A549 (cell line): ENCODE measurements around the gene PLAC1. TPM values are rescaled to one million over a fixed set of nuclear protein-coding genes. Genes with fewer than 3 reads are reported as not detected.

Experiments
- ATAC-seq, 2 experiments: fragments of 200-7000 bp in 1 of 2; fragments of >200 bp in 1 of 2; cut with Nextera tagmentation in 1 of 2; cut with Tn5 transposase in 1 of 2; 3 replicates each; pipeline versions ENCODE4 v1.8.0 to v1.9.1; 2018 to 2020; ENCODE audit warnings: mild to moderate bottlenecking in 1 of 2, moderate library complexity in 1 of 2
- CTCF ChIA-PET: fragments of 300-600 bp; sonication (Branson Sonifier 250); formaldehyde crosslinking; extraction: SDS; loops from one replicate; lab custom pipeline; 2021; ENCODE audit warnings: antibody characterized with exemption, inconsistent platforms; lab: Yijun Ruan, JAX
- POLR2A ChIA-PET: fragments of 350-600 bp; formaldehyde crosslinking; extraction: SDS; loops from one replicate; lab custom pipeline; 2021; ENCODE audit warnings: antibody characterized with exemption, inconsistent platforms; lab: Yijun Ruan, JAX
- DNase-seq, 2 experiments: peaks; one replicate each; pipeline versions ENCODE4 v3.0.0 to v3.0.0-alpha.2; 2011 to 2016; ENCODE audit warnings: low read depth in 1 of 2, low spot score in 1 of 2
- FAIRE-seq: peaks from 2 replicates; lab custom pipeline; 2011; peaks lifted over from hg19 to GRCh38; lab: Jason Lieb, UNC
- H3K27ac ChIP-seq, 2 experiments: fragments of >200 bp; sonication (Bioruptor Twin); formaldehyde crosslinking; 3 replicates each; pipeline ENCODE4 v1.5.1; 2016 to 2017
- H3K4me1 ChIP-seq: fragments of >200 bp; sonication (Bioruptor Twin); formaldehyde crosslinking; 3 replicates; pipeline ENCODE4 v1.6.1; 2016
- H3K4me2 ChIP-seq: fragments of >200 bp; sonication (Bioruptor Twin); formaldehyde crosslinking; 3 replicates; pipeline ENCODE4 v1.6.1; 2016
- H3K4me3 ChIP-seq: fragments of >200 bp; sonication (Bioruptor Twin); formaldehyde crosslinking; 3 replicates; pipeline ENCODE4 v1.5.1; 2016
- H3K9me3 ChIP-seq: fragments of >200 bp; sonication (Bioruptor Twin); formaldehyde crosslinking; 3 replicates; pipeline ENCODE4 v1.6.1; 2016
- BHLHE40 ChIP-seq: IDR thresholded peaks from 2 replicates; pipeline ENCODE4 v1.6.1; 2012; ENCODE audit warnings: low read depth, low read length, inconsistent platforms
- CBX2 ChIP-seq: fragments of 200-600 bp; sonication (generic); IDR thresholded peaks from 2 replicates; pipeline ENCODE4 v1.6.1; 2016; ENCODE audit warnings: low read depth, mild to moderate bottlenecking, borderline replicate concordance
- CEBPB ChIP-seq, 2 experiments: fragments of >200 bp in 1 of 2; sonication (Bioruptor Twin) in 1 of 2; formaldehyde crosslinking in 1 of 2; IDR thresholded peaks; 2 replicates each; pipeline ENCODE4 v1.6.1; 2012 to 2016
- CHD2 ChIP-seq: fragments of 150-350 bp; IDR thresholded peaks from 2 replicates; pipeline ENCODE4 v1.6.1; 2014; ENCODE audit warnings: low read length; ENCODE audit not compliant: partially characterized antibody
- CHD4 ChIP-seq: fragments of 200-600 bp; sonication (generic); IDR thresholded peaks from 2 replicates; pipeline ENCODE4 v1.6.1; 2016; ENCODE audit warnings: antibody characterized with exemption, mild to moderate bottlenecking, borderline replicate concordance
- EHMT2 ChIP-seq: fragments of 200-600 bp; sonication (generic); IDR thresholded peaks from 2 replicates; pipeline ENCODE4 v1.6.1; 2016; ENCODE audit warnings: antibody characterized with exemption, low read depth, mild to moderate bottlenecking, moderate library complexity
- ESRRA ChIP-seq: fragments of 150-350 bp; IDR thresholded peaks from 2 replicates; pipeline ENCODE4 v1.6.1; 2014; ENCODE audit warnings: mild to moderate bottlenecking, low read length, borderline replicate concordance
- FOSB ChIP-seq: fragments of 250-450 bp; sonication (Bioruptor Pico); IDR thresholded peaks from 2 replicates; pipeline ENCODE4 v1.5.0; 2020; ENCODE audit warnings: mild to moderate bottlenecking, moderate library complexity
- GATA3 ChIP-seq: IDR thresholded peaks from 2 replicates; pipeline ENCODE4 v1.6.1; 2012; ENCODE audit warnings: borderline replicate concordance
- HOXA7 ChIP-seq: fragments of 250-450 bp; sonication (Bioruptor Pico); IDR thresholded peaks from 2 replicates; pipeline ENCODE4 v1.5.0; 2020; ENCODE audit warnings: mild to moderate bottlenecking, moderate library complexity
- MYC ChIP-seq: IDR thresholded peaks from 2 replicates; pipeline ENCODE4 v1.6.1; 2012; ENCODE audit warnings: mild to moderate bottlenecking, inconsistent platforms, low read length, improper control_type of control experiment, borderline replicate concordance
- NPAS2 ChIP-seq: fragments of 250-450 bp; sonication (Bioruptor Pico); IDR thresholded peaks from 2 replicates; pipeline ENCODE4 v1.8.0; 2022; ENCODE audit warnings: mild to moderate bottlenecking, moderate library complexity, borderline replicate concordance
- NR3C1 ChIP-seq: fragments of >200 bp; sonication (Bioruptor Twin); formaldehyde crosslinking; IDR thresholded peaks from 3 replicates; pipeline ENCODE4 v1.6.1; 2017
- RARB ChIP-seq: fragments of 250-450 bp; sonication (Bioruptor Pico); IDR thresholded peaks from 2 replicates; pipeline ENCODE4 v1.8.0; 2021; ENCODE audit warnings: mild to moderate bottlenecking, moderate library complexity
- RNF2 ChIP-seq: fragments of 200-600 bp; sonication (generic); IDR thresholded peaks from 2 replicates; pipeline ENCODE4 v1.6.1; 2016; ENCODE audit warnings: low read depth, mild to moderate bottlenecking, antibody characterized with exemption, moderate library complexity, borderline replicate concordance
- TP53 ChIP-seq: fragments of 250-450 bp; sonication (Bioruptor Pico); IDR thresholded peaks from 2 replicates; pipeline ENCODE4 v1.5.0; 2021; ENCODE audit warnings: mild to moderate bottlenecking, moderate library complexity
- ZFP36 ChIP-seq: fragments of 450-650 bp; IDR thresholded peaks from 2 replicates; pipeline ENCODE4 v1.6.1; 2014; ENCODE audit warnings: borderline replicate concordance; ENCODE audit not compliant: partially characterized antibody
- ZNF302 ChIP-seq: fragments of 250-450 bp; sonication (Bioruptor Pico); IDR thresholded peaks from 2 replicates; pipeline ENCODE4 v1.9.0; 2021; ENCODE audit warnings: inconsistent platforms, mild to moderate bottlenecking, moderate library complexity
- WGBS: methylation state at CpG from one replicate; pipeline ENCODE4 v1.1.6; 2017; ENCODE audit errors: missing lambda C conversion rate; 5-methylcytosine and 5-hydroxymethylcytosine counted together
- polyA plus RNA-seq, 4 experiments: library from polyadenylated mRNA; depleted of rRNA in 3 of 4; stranded (reverse); fragments of >200 nt; fragmentation: RNase III in 1 of 4; extraction: RNeasy Plus Mini Kit Qiagen cat#74134 plus additional on column Dnase treatment in 1 of 4; gene quantifications; 2 replicates in 3 of 4; 3 replicates in 1 of 4; pipeline ENCODE4 v1.2.3, GENCODE V29; 2011 to 2017
- TF ChIP-seq, protein P1 (sequence below): fragments of 200-600 bp; sonication (generic); IDR thresholded peaks from 2 replicates; pipeline ENCODE4 v1.6.1; 2016; ENCODE audit warnings: antibody characterized with exemption, mild to moderate bottlenecking, moderate library complexity
- TF ChIP-seq, protein P2 (sequence below): fragments of 250-450 bp; sonication (Bioruptor Pico); IDR thresholded peaks from 2 replicates; pipeline ENCODE4 v1.5.0; 2020; ENCODE audit warnings: low read depth, mild to moderate bottlenecking, moderate library complexity
- TF ChIP-seq, protein P3 (sequence below): fragments of 450-650 bp; IDR thresholded peaks from 2 replicates; pipeline ENCODE4 v1.6.1; 2014; ENCODE audit warnings: antibody characterized with exemption
- TF ChIP-seq, protein P4 (sequence below): IDR thresholded peaks from 2 replicates; pipeline ENCODE4 v1.6.1; 2012

Gene PLAC1
- polyA plus RNA-seq, 2 of the 4 experiments (the other 2 are of a cell fraction), result 0.79 to 2.6 TPM

DNA sequence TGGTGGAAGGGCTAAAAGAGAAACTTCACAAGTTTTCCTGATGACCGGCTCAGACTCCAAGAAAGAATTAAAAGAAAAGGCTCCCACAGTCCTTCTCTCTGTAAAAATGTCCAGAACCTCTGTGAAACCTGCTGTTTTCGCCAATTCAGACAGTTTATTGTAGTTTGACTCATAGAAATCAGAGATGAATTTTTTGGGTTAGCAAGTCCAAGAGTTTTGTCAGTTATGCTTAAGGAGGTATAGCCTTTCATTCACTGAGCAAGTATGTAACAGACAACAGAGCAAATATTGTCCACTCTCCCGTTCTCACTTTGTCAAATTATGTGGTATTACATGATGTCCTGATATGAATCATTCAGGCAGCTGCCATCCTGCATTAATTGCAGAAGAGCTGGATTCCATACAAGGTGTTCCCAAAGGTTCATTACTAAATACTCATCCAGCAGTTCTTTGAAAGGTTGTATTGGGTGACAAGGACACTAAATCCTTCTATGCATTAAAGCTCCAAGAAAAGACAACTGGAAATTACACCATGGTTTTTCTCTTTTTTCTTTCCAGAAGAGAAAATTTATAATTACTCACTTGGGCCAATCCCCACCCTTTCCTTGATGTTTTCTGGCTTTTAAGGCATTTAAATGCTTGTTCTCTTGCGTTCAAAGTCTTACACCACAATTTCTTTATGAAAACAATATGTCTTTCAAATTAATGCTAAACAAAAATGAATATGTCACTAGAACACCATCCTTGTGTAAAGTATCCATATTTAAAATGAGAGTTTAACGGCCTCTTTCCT lies 30.0 kb upstream of the PLAC1 start:
- ATAC-seq, result no peak
- 75% methylated on average over 5 of the region's 5 CpGs for WGBS
- H3K27ac ChIP-seq, result peak overlapping the region; percentile 64 to 72
- CTCF ChIA-PET, result no interaction called here
- H3K4me3 ChIP-seq, result no peak overlapping the region
- POLR2A ChIA-PET, result interaction anchor here (0.6 kb wide), 1 partner anchor 88 kb away, joined by 3 read pairs; no protein-coding TSS in a partner anchor
- DNase-seq, result no peak
- peak; percentile 68 for FAIRE-seq
- TF ChIP-seq CEBPB (IDR thresholded peaks at IDR 0.05) (no peak), RNF2 (no peak), ZFP36 (no peak), HOXA7 (no peak), TP53 (CRISPR knock-in tag) (no peak), BHLHE40 (no peak), GATA3 (no peak), EHMT2 (no peak), NPAS2 (CRISPR knock-in tag) (no peak), MYC (no peak)
- TF ChIP-seq, protein P1, sequence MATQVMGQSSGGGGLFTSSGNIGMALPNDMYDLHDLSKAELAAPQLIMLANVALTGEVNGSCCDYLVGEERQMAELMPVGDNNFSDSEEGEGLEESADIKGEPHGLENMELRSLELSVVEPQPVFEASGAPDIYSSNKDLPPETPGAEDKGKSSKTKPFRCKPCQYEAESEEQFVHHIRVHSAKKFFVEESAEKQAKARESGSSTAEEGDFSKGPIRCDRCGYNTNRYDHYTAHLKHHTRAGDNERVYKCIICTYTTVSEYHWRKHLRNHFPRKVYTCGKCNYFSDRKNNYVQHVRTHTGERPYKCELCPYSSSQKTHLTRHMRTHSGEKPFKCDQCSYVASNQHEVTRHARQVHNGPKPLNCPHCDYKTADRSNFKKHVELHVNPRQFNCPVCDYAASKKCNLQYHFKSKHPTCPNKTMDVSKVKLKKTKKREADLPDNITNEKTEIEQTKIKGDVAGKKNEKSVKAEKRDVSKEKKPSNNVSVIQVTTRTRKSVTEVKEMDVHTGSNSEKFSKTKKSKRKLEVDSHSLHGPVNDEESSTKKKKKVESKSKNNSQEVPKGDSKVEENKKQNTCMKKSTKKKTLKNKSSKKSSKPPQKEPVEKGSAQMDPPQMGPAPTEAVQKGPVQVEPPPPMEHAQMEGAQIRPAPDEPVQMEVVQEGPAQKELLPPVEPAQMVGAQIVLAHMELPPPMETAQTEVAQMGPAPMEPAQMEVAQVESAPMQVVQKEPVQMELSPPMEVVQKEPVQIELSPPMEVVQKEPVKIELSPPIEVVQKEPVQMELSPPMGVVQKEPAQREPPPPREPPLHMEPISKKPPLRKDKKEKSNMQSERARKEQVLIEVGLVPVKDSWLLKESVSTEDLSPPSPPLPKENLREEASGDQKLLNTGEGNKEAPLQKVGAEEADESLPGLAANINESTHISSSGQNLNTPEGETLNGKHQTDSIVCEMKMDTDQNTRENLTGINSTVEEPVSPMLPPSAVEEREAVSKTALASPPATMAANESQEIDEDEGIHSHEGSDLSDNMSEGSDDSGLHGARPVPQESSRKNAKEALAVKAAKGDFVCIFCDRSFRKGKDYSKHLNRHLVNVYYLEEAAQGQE, result no peak
- TF ChIP-seq, protein P2, sequence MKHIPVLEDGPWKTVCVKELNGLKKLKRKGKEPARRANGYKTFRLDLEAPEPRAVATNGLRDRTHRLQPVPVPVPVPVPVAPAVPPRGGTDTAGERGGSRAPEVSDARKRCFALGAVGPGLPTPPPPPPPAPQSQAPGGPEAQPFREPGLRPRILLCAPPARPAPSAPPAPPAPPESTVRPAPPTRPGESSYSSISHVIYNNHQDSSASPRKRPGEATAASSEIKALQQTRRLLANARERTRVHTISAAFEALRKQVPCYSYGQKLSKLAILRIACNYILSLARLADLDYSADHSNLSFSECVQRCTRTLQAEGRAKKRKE (CRISPR knock-in tag), result no peak
- peaks cover 47% of the 10 kb centered on the region for H3K4me1 ChIP-seq
- peak overlapping the region; percentile 12; the same call in 2 of the 3 replicates for H3K4me2 ChIP-seq
- H3K9me3 ChIP-seq, result no peaks in the 10 kb centered on the region

DNA sequence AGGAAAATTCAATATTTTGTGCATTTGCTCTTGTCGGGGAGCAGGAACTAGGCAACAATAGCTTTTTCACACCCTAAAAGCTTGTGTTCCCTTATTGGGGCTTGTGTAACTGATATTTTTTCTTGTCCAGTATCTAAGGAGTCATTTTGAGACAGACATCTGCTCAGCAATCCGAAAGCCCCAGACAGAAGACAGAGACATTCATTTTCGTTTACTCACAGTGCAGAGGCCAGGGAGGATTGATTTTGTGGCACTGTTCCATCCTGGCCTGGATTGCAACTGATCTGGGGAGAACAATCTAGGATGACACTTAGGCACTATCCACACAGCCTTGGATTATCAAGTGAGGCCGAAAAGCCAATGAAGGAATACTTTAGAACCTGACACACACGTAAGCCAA lies 27.4 kb upstream of the PLAC1 start:
- Histone ChIP-seq H3K9me3 (no peaks in the 10 kb centered on the region), H3K4me3 (no peak overlapping the region), H3K27ac (peak overlapping the region; percentile 33 to 49; a peak in 3 of 6 replicates), H3K4me2 (no peak overlapping the region), H3K4me1 (peaks cover 33% of the 10 kb centered on the region)
- no peak for FAIRE-seq
- no peak for ATAC-seq
- DNase-seq, result no peak
- CTCF ChIA-PET, result interaction anchor here (1.1 kb wide), 1 partner anchor 54 kb away, joined by 3 read pairs; no protein-coding TSS in a partner anchor
- POLR2A ChIA-PET, result no interaction called here
- TF ChIP-seq RARB (CRISPR knock-in tag) (no peak), CHD4 (no peak), CBX2 (no peak), ZNF302 (CRISPR knock-in tag) (no peak), ESRRA (no peak), FOSB (CRISPR knock-in tag) (no peak), CHD2 (no peak), ZFP36 (no peak), NR3C1 (no peak)
- TF ChIP-seq, protein P3, sequence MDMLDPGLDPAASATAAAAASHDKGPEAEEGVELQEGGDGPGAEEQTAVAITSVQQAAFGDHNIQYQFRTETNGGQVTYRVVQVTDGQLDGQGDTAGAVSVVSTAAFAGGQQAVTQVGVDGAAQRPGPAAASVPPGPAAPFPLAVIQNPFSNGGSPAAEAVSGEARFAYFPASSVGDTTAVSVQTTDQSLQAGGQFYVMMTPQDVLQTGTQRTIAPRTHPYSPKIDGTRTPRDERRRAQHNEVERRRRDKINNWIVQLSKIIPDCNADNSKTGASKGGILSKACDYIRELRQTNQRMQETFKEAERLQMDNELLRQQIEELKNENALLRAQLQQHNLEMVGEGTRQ, result no peak
- TF ChIP-seq, protein P4, sequence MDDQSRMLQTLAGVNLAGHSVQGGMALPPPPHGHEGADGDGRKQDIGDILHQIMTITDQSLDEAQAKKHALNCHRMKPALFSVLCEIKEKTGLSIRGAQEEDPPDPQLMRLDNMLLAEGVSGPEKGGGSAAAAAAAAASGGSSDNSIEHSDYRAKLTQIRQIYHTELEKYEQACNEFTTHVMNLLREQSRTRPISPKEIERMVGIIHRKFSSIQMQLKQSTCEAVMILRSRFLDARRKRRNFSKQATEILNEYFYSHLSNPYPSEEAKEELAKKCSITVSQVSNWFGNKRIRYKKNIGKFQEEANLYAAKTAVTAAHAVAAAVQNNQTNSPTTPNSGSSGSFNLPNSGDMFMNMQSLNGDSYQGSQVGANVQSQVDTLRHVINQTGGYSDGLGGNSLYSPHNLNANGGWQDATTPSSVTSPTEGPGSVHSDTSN, result no peak
- 80% methylated on average over 5 of the region's 5 CpGs for WGBS
